Stimulated activated naive CD4-positive, alpha-beta T cell (primary cell): ENCODE results near the gene CARHSP1.
"Not testable (repeated sequence)": the region's sequence is repeated elsewhere in the genome, so short reads cannot be mapped to it uniquely, and the experiment has no call there.

Source experiments
- DNase-seq, 6 experiments: peaks; one replicate each; lab custom pipeline; 2025; lab: John Stamatoyannopoulos, UW

CARHSP1 gene

GRCh38 chr16:8872071-8872470, 3.3 kb upstream of the CARHSP1 start:
- DNase-seq, result no peak

DNA sequence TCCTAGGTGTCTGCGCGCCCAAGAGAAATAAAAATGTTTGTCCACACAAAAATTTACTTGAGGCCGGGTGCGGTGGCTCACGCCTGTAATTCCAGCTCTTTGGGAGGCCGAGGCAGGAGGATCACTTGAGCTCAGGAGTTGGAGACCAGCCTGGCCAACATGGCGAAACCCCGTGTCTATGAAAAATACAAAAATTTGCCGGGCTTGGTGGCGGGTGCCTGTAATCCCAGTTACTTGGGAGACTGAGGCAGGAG, 1.1 kb upstream of the CARHSP1 start:
- not testable (repeated sequence) for DNase-seq

- peak in 2 of 6 experiments; percentile 75 to 83 for DNase-seq
Measured at GRCh38 chr16:8869212-8869987, 594 bp upstream of the CARHSP1 start.

DNA sequence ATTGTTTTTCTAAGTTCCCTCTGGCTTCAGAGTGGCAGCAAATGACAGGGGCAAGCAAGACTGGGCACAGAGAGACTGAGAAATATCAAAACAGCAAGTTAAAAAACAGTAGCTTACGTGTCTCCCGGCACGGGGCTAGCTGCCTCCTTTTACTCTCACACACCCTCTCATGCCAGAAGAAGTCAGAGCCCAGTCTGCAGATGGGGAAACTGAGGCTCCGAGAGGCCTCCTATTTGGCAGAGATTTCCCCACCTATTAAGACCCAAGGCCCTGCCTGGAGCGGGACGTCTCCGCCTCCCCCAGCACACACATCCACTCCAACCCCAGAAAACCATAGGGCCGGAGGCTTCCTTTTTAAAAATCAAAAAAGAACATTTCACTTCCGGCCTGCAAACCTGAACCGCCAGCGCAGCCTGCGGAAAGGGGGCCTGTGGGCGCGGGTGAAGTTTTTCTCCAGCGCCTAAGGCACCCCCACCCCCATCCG, 832 bp downstream of the CARHSP1 start:
- DNase-seq, result peak in 3 of 6 experiments; percentile 52 to 66 (median 63)

GRCh38 chr16:8867216-8867931, 1.4 kb downstream of the CARHSP1 start:
- peak in 2 of 6 experiments; percentile 30 to 32 for DNase-seq

DNA sequence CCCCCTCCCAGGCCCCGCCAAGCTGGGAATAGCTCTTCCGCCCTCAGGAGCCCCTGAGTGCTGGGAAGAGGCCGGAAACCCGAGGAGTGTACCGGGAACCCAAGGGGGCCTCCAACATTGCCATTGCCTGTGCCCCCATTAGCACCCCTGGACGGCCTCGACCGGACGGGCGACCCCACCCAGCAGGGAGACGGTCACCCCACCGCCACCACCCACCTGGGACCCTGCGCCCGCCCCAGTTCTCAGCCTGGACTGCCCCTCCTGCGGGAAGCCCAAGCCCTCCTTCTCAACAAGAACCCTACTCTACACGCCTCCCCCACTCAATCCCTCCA, 2.0 kb downstream of the CARHSP1 start:
- no peak for DNase-seq

DNA sequence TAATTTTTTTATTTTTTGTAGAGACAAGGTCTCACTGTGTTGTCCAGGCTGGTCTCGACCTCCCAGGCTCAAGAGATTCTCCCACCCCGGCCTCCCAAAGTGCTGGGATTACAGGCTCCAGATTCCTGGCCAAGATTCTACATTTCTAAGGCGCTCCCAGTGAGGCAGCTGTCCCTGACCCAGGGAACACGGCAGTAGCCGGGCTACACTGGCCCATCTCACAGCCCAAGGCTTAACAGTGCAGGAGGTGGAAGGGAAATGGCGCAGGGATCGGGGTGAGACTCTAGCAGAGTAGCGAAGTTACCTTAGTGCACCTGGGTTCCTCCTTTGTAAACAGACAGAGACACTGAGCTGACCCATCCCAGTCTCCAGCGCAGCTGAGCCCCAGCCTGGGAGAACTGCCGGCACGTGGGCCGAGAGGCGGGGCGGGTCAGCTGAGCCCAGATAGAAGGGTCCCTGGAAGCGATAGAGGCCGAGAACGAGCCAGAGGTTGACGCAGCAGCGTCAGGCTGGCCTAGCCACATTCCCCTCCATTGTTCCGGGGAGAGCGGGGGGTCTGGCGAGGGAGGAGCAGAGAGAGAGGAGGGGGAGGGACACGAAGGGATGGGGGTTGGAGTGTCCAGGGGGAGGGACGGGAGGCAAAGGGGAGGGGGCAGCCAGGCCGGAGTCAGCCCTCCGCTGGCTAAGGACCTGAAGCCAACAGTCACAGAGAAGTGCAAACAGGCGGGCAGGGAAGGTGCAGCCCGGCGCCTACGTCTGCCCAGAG, 2.5 kb downstream of the CARHSP1 start:
- DNase-seq, result no peak

GRCh38 chr16:8865145-8865882, 3.5 kb downstream of the CARHSP1 start:
- DNase-seq, result no peak

- no peak for DNase-seq
Measured at GRCh38 chr16:8864480-8865110, 4.2 kb downstream of the CARHSP1 start.

DNA sequence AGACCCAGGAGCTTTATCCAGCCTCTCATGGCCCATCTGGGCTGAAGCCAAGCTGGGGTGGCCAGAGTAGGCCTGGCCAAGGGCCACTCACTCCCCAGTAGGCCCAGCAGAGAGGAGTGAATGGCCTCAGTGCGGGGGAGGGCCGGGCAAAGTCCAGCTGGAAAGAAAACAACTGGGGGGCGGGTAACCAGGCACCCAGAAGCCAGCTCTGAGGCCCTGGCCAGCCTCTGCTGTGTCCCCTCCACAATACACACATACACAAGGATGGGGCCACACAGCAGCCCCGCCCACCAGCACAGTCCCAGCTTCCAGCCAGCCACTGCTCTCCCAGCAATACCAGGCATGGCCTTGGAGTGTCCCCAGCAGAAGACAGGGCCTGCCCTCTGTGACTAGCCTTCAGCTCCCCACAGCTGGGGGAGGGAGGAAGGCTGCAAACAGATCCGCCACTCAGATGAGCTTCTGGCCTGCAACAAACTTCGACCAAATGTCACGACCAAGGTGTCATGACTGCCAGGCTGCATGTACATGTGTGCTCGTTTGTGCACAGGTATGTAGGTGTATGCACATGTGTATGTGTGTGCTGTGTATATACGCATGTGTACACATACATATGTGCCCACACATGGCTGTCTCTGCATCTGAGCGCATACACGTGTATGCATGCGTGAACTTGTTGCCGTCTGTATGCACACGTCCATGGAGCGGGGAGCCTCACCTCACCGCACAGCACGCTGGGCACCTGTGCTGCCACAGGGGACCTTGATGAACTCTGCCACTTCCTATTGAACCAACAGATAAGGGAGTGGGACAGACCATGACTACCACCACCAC, 5.0 kb downstream of the CARHSP1 start:
- no peak for DNase-seq

GRCh38 chr16:8862309-8863130, 6.3 kb downstream of the CARHSP1 start:
- no peak for DNase-seq

- no peak for DNase-seq
Measured at GRCh38 chr16:8861563-8862308, 7.1 kb downstream of the CARHSP1 start.

GRCh38 chr16:8859913-8860881, 8.6 kb downstream of the CARHSP1 start:
- no peak for DNase-seq

- no peak for DNase-seq
Measured at GRCh38 chr16:8858994-8859912, 9.6 kb downstream of the CARHSP1 start.

DNA sequence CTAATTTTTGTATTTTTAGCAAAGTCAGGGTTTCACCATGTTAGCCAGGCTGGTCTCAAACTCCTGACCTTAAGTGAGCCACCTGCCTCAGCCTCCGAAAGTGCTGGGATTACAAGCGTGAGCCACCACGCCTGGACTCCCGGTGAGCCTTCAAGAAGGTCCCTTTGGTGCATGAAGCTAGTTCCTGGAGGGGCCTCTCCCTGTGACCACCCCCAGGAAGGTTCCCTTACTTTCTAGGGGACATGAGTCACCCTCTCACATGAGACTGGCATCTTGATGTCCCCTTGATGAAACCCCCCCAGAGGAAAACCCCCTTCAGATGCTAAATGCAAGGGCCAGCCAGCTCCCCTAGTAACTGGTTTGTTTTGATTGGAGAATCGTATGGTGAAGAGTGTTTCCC, 12.8 kb downstream of the CARHSP1 start:
- no peak for DNase-seq

GRCh38 chr16:8855051-8855786, 13.6 kb downstream of the CARHSP1 start:
- DNase-seq, result no peak
